Lung (tissue), 12 donors: ENCODE data around the gene KCNQ1OT1. TPM values are rescaled to one million over a fixed set of nuclear protein-coding genes. Genes with fewer than 3 reads are reported as not detected.

Source experiments
- ATAC-seq: fragments of 200-7000 bp; cut with Tn5 transposase; one replicate; pipeline ENCODE4 v1.9.1; 2020; ENCODE audit warnings: moderate number of reproducible peaks; ENCODE audit not compliant: insufficient read depth, low FRiP score
- DNase-seq, 3 donors: peaks; one replicate each; pipeline ENCODE4 v3.0.0-alpha.2; 2013 to 2017
- H3K27ac ChIP-seq, 2 donors: one replicate each; pipeline ENCODE4 v1.5.1; 2013; ENCODE audit warnings: mild to moderate bottlenecking in 2 of 2, moderate library complexity in 2 of 2, control low read depth in 1 of 2, inconsistent platforms in 1 of 2, low read depth in 1 of 2, low read length in 1 of 2
- H3K27me3 ChIP-seq, 3 donors: one replicate each; pipeline ENCODE4 v1.5.1; 2013; ENCODE audit warnings: low read length in 2 of 3; ENCODE audit not compliant: control insufficient read depth in 3 of 3, insufficient read depth in 3 of 3
- H3K36me3 ChIP-seq, 4 donors: one replicate each; pipeline ENCODE4 v1.5.1; 2013; ENCODE audit warnings: low read length in 4 of 4, mild to moderate bottlenecking in 1 of 4, moderate library complexity in 1 of 4; ENCODE audit not compliant: control insufficient read depth in 4 of 4, insufficient read depth in 4 of 4
- H3K4me1 ChIP-seq, 5 donors: one replicate each; pipeline ENCODE4 v1.5.1; 2013; ENCODE audit warnings: low read length in 5 of 5, mild to moderate bottlenecking in 2 of 5, moderate library complexity in 1 of 5; ENCODE audit not compliant: control insufficient read depth in 5 of 5, insufficient read depth in 5 of 5
- H3K4me3 ChIP-seq: one replicate; pipeline ENCODE4 v1.5.1; 2013; ENCODE audit warnings: mild to moderate bottlenecking, control low read depth, moderate library complexity
- H3K9ac ChIP-seq, 2 donors: one replicate each; pipeline ENCODE4 v1.5.1; 2013; ENCODE audit warnings: low read length in 2 of 2, control low read depth in 1 of 2; ENCODE audit not compliant: insufficient read depth in 1 of 2
- H3K9me3 ChIP-seq, 4 donors: one replicate each; pipeline ENCODE4 v1.5.1; 2013; ENCODE audit warnings: low read length in 3 of 4, mild to moderate bottlenecking in 1 of 4, moderate library complexity in 1 of 4; ENCODE audit not compliant: control insufficient read depth in 4 of 4, insufficient read depth in 3 of 4
- WGBS, 2 donors: extraction: QIAGEN DNeasy Blood & Tissue Kit; methylation state at CpG; one replicate each; pipeline ENCODE4 v1.1.7; 2013; 5-methylcytosine and 5-hydroxymethylcytosine counted together
- polyA plus RNA-seq, 2 donors: library from polyadenylated mRNA; stranded (reverse); fragments of 200-250 nt; gene quantifications; one replicate each; pipeline ENCODE4 v1.2.1, GENCODE V29; 2013
- total RNA-seq, 2 donors: library from RNA; depleted of rRNA in 1 of 2; stranded (reverse); fragments of >200 nt in 1 of 2; gene quantifications; one replicate each; pipeline ENCODE4 v1.2.1, GENCODE V29; 2014 to 2021
- TF ChIP-seq, protein P1 (sequence below): IDR thresholded peaks from 2 replicates; pipeline ENCODE4 v1.5.1; 2012; ENCODE audit warnings: mild to moderate bottlenecking; ENCODE audit errors: control extremely low read depth, extremely low read depth
- donor health status: control.
- donor health status: control.
- donor health status: Bipolar disorder and iron deficiency.
- donor health status: healthy.
- donor health status: DM: yes; HTN: yes; CAD: no.

Gene KCNQ1OT1
- total and polyA plus RNA-seq, 4 donors, result 0.02 to 14.5 (median 1.7) TPM

DNA sequence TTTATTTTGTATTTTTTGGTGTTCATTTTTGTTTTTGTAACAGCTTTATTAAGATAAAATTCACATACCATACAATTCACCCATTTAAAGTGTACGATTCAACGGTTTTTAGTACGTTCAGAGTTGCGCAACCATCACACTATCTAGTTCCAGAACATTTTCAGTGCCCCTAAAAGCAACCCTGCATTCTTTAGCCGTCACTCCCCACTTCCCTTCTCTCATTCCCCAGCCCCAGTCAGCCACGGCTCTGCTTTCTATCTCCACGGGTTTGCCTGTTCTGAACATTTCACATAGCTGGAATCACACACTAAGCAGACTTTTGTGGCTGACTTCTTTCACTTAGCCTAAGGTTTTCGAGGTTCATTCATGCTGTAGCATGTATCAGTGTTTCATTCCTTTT is 9.6 kb upstream of the KCNQ1OT1 start:
- H3K27ac ChIP-seq, result no peak overlapping the region
- peaks cover 0 to 5% (median 0%) of the 10 kb centered on the region in 4 donors for H3K9me3 ChIP-seq
- DNase-seq (peak; percentile 60 to 85 (median 80)), ATAC-seq (no peak)
- TF ChIP-seq, protein P1, sequence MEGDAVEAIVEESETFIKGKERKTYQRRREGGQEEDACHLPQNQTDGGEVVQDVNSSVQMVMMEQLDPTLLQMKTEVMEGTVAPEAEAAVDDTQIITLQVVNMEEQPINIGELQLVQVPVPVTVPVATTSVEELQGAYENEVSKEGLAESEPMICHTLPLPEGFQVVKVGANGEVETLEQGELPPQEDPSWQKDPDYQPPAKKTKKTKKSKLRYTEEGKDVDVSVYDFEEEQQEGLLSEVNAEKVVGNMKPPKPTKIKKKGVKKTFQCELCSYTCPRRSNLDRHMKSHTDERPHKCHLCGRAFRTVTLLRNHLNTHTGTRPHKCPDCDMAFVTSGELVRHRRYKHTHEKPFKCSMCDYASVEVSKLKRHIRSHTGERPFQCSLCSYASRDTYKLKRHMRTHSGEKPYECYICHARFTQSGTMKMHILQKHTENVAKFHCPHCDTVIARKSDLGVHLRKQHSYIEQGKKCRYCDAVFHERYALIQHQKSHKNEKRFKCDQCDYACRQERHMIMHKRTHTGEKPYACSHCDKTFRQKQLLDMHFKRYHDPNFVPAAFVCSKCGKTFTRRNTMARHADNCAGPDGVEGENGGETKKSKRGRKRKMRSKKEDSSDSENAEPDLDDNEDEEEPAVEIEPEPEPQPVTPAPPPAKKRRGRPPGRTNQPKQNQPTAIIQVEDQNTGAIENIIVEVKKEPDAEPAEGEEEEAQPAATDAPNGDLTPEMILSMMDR, result no peak
- H3K4me3 ChIP-seq, result no peak overlapping the region
- peaks cover 0 to 22% (median 3%) of the 10 kb centered on the region in 5 donors for H3K4me1 ChIP-seq
- H3K27me3 ChIP-seq, result no peaks in the 10 kb centered on the region
- peak overlapping the region in 1 of 2 donors; percentile 23 for H3K9ac ChIP-seq
- H3K36me3 ChIP-seq, result no peaks in the 10 kb centered on the region
- 34 to 46% methylated on average over 8 of the region's 8 CpGs for WGBS, 2 donors

DNA sequence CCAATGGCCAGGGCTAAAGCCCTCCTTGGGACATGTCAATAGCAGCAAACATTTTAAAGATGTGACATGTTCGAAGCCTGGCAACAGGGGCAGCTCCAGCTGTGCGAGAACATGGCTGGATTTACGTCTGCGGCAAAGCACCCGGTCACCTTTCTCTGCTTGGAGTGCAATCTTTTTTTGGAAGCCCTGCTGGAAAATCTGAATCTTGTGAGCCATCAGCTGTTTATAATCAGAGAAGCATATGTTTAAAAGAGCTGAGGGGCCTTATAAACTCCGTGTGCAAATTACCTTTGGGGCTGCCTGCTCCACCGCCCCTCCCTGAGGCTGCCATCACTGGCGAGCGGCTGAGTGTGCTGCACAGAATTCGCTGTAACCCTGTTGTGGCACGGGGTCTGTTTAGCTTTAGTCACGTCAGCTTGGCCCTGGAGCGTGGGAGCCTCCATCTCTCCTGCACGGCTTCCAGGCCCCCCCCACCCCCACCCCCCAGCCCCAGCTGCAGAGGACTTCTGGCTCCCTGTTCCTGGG is 9.0 kb upstream of the KCNQ1OT1 start:
- Histone ChIP-seq H3K27ac (no peak overlapping the region), H3K27me3 (no peaks in the 10 kb centered on the region), H3K9ac (peak overlapping the region in 1 of 2 donors; percentile 1), H3K9me3 (peaks cover 0 to 5% (median 0%) of the 10 kb centered on the region in 4 donors), H3K36me3 (no peaks in the 10 kb centered on the region), H3K4me3 (no peak overlapping the region), H3K4me1 (peaks cover 0 to 28% (median 9%) of the 10 kb centered on the region in 5 donors)
- TF ChIP-seq, protein P1, result no peak
- DNase-seq (peak in 2 of 3 donors; percentile 83 to 87), ATAC-seq (no peak)
- 79 to 81% methylated on average over 14 of the region's 14 CpGs for WGBS, 2 donors

DNA sequence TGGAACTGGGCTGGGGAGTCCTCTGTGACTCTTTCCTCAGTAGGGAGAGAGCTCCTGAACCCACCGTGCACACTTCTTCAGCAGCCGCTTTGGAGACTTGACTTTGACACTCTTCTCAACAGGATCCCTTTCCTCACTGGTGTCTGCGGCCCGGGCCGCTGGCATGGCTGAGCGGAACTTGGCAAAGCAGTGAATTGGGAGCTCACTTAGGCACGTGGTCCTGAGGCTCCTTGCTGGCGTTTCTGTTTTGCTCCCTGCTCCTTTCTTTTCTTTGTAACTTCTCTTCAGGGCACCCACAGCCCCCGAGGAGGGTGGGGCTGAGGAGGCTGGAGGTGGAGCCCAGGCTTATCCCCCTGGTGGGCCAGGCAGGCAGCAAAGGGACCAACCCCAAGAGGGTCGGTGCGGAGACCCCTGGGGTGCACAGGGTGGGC is 8.4 kb upstream of the KCNQ1OT1 start:
- Histone ChIP-seq H3K4me1 (peaks cover 0 to 35% (median 12%) of the 10 kb centered on the region in 5 donors), H3K4me3 (no peak overlapping the region), H3K27ac (no peak overlapping the region), H3K36me3 (no peaks in the 10 kb centered on the region), H3K27me3 (no peaks in the 10 kb centered on the region), H3K9me3 (peaks cover 0 to 5% (median 0%) of the 10 kb centered on the region in 4 donors), H3K9ac (peak overlapping the region in 1 of 2 donors; percentile 1)
- ATAC-seq (no peak), DNase-seq (peak; percentile 69 to 85 (median 79))
- TF ChIP-seq, protein P1, result no peak
- WGBS, 2 donors, result 72 to 81% methylated on average over 11 of the region's 11 CpGs

DNA sequence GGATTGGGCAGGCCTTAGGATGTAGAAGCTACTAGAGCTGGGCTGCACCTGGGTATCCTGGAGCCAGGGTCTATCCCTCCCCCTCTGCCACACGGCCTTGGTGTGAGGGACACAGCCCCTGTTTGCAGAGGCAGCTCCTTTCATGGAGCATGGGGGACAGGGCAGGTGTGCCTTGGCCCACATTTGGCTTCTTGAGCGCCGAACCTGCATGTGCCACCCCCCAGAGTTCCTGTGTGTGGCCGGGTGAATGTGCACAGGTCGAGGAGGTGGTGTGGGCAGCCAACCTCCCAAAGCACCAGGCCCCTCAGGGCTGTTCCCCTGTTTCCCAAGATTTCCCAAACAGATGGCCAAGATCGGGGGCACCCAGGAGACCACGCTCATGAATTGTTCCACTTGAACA is 7.9 kb upstream of the KCNQ1OT1 start:
- DNase-seq (no peak), ATAC-seq (no peak)
- Histone ChIP-seq H3K9ac (no peak overlapping the region), H3K4me1 (peaks cover 0 to 39% (median 12%) of the 10 kb centered on the region in 5 donors), H3K9me3 (peaks cover 0 to 5% (median 0%) of the 10 kb centered on the region in 4 donors), H3K27me3 (no peaks in the 10 kb centered on the region), H3K36me3 (no peaks in the 10 kb centered on the region), H3K4me3 (no peak overlapping the region), H3K27ac (no peak overlapping the region)
- TF ChIP-seq, protein P1, result no peak
- WGBS, 2 donors, result 80 to 88% methylated on average over 7 of the region's 7 CpGs
